ENCODE measurements around the gene ATG7. TPM values are rescaled to one million over a fixed set of nuclear protein-coding genes. Genes with fewer than 3 reads are reported as not detected.

The ATG7 gene
- polyA plus RNA-seq, 2 of the 4 experiments (the other 2 are of a cell fraction) = 27.2 to 41.2 TPM

DNA sequence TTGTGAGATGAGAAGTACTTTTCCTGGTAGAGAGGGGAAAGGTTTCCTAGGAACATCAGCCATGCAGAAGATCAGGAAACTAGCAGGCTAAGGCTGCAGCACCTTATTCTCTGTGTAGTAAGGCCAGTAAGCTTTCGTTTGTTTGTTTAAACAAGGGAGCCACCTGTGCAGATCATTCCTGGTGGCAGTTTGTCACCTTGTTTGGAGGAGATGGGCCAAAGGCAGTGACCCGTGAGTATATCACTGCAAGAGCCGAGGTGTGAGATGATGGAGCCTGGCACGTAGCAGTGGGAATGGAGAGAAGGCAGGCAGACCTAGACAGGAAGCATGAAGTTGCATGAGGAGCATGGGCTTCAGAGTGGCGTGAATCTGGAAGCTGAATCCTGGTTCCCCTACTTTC, 19.6 kb downstream of the ATG7 start:
- peaks cover 45% of the 10 kb centered on the region for H3K4me1 ChIP-seq
- POLR2A ChIA-PET = no interaction called here
- H3K4me3 ChIP-seq = no peak overlapping the region
- DNase-seq (ENCODE audit: low read depth in 1 of 2, low spot score in 1 of 2) (no peak), FAIRE-seq (no peak), ATAC-seq (no peak)
- no peak overlapping the region for H3K4me2 ChIP-seq
- H3K9me3 ChIP-seq = no peaks in the 10 kb centered on the region
- TF ChIP-seq JUNB (IDR thresholded peaks at IDR 0.05) = no peak
- no peak for TF ChIP-seq ESRRA (IDR thresholded peaks at IDR 0.05; ENCODE audit: borderline replicate concordance, low read length)
- TF ChIP-seq EP300 (IDR thresholded peaks at IDR 0.05) = no peak
- TF ChIP-seq RAD21 (conservative IDR thresholded peaks at IDR 0.05 in 1 of 2, IDR thresholded peaks at IDR 0.05 in 1 of 2) = no peak
- TF ChIP-seq FOSL2 (IDR thresholded peaks at IDR 0.05) = no peak
- TF ChIP-seq FOSL2 (CRISPR knock-in tag; IDR thresholded peaks at IDR 0.05) = no peak
- no peak for TF ChIP-seq GATA3 (IDR thresholded peaks at IDR 0.05; ENCODE audit: borderline replicate concordance)
- no peak for TF ChIP-seq ZNF302 (CRISPR knock-in tag; IDR thresholded peaks at IDR 0.05)
- no peak for TF ChIP-seq CHD2 (IDR thresholded peaks at IDR 0.05; ENCODE audit: low read length, partially characterized antibody)
- no peak for TF ChIP-seq EHMT2 (IDR thresholded peaks at IDR 0.05; ENCODE audit: low read depth)
- TF ChIP-seq PHF8 (IDR thresholded peaks at IDR 0.05; ENCODE audit: borderline replicate concordance, low read depth) = no peak
- TF ChIP-seq ZC3H11A (IDR thresholded peaks at IDR 0.05) = no peak
- no peak for TF ChIP-seq TFCP2L1 (CRISPR knock-in tag; IDR thresholded peaks at IDR 0.05)
- TF ChIP-seq KDM1A (IDR thresholded peaks at IDR 0.05; ENCODE audit: low read depth) = no peak
- WGBS (ENCODE audit: missing lambda C conversion rate) = 86% methylated on average over 5 of the region's 5 CpGs
- CTCF ChIA-PET = interaction anchor here (0.6 to 2.3 kb wide), 6 partner anchors 13 to 136 kb away, joined by 3 to 12 read pairs (median 4); no protein-coding TSS in a partner anchor
- H3K27ac ChIP-seq = peak overlapping the region in 1 of 2 experiments; percentile 85; a peak in 3 of 6 replicates

DNA sequence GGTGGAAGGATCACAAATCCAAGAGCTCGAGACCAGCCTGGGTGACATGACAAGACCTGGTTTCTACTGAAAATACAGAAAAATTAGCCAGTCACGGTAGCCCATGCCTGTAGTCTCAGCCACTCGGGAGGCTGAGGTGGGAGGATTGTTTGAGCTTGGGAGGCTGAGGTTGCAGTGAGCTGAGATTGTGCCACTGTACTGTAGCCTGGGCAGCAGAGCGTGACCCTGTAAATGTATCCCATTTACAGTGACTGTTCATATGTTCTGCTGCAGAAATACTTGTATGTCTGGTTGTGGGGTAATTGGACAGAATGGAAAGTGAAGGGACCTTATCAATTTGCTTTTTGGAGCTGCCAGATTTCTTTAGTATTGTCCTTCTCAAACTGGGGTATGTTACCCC, 24.9 kb downstream of the ATG7 start:
- Histone ChIP-seq H3K4me3 (no peak overlapping the region), H3K4me2 (no peak overlapping the region), H3K9me3 (no peaks in the 10 kb centered on the region), H3K4me1 (no peaks in the 10 kb centered on the region), H3K27ac (no peak overlapping the region)
- no peak for DNase-seq (ENCODE audit: low read depth in 1 of 2, low spot score in 1 of 2)
- ATAC-seq = no peak
- POLR2A ChIA-PET = no interaction called here
- 96% methylated on average over 4 of the region's 4 CpGs for WGBS (ENCODE audit: missing lambda C conversion rate)
- FAIRE-seq = no peak
- no peak for TF ChIP-seq SREBF2 (IDR thresholded peaks at IDR 0.05)
- no peak for TF ChIP-seq KDM5A (IDR thresholded peaks at IDR 0.05)
- no peak for TF ChIP-seq NPAS2 (CRISPR knock-in tag; IDR thresholded peaks at IDR 0.05; ENCODE audit: borderline replicate concordance)
- CTCF ChIA-PET = interaction anchor here (1.0 to 1.8 kb wide), 6 partner anchors 10 to 237 kb away, joined by 3 to 9 read pairs (median 5); no protein-coding TSS in a partner anchor

DNA sequence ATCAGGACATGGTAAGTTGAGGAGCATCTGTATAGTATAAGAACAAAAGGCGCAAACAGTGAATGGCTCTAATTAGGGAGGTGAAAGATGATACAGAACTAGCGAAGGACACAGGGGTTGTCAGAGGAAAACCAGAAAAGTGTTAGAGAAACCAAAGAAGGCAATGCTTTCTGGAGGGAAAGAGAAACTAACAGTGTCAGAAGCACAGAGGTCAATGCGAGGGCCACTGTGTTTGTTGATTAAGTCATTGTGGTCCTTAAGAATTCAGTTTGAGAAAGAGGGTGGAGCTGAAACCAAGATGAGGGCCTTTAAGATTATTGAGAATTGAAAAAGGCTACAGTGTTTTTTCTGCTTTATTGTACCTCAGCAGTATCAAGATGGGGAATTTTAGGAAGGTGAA, 28.8 kb downstream of the ATG7 start:
- Histone ChIP-seq H3K4me2 (no peak overlapping the region), H3K9me3 (no peaks in the 10 kb centered on the region), H3K27ac (no peak overlapping the region), H3K4me1 (peaks cover 12% of the 10 kb centered on the region), H3K4me3 (no peak overlapping the region)
- ATAC-seq (no peak), FAIRE-seq (no peak), DNase-seq (ENCODE audit: low read depth in 1 of 2, low spot score in 1 of 2) (no peak)
- 93% methylated on average over 3 of the region's 3 CpGs for WGBS (ENCODE audit: missing lambda C conversion rate)
- TF ChIP-seq FOSB (CRISPR knock-in tag; IDR thresholded peaks at IDR 0.05) = no peak
- no peak for TF ChIP-seq NR3C1 (IDR thresholded peaks at IDR 0.05)
- no peak for TF ChIP-seq EP300 (IDR thresholded peaks at IDR 0.05)
- TF ChIP-seq SREBF2 (IDR thresholded peaks at IDR 0.05) = no peak
- no peak for TF ChIP-seq KDM5A (IDR thresholded peaks at IDR 0.05)
- TF ChIP-seq HEYL (CRISPR knock-in tag; IDR thresholded peaks at IDR 0.05) = no peak
- TF ChIP-seq RNF2 (IDR thresholded peaks at IDR 0.05; ENCODE audit: borderline replicate concordance, low read depth) = no peak
- no peak for TF ChIP-seq FOSL2 (IDR thresholded peaks at IDR 0.05)
- TF ChIP-seq FOSL2 (CRISPR knock-in tag; IDR thresholded peaks at IDR 0.05) = no peak
- TF ChIP-seq RAD21 (conservative IDR thresholded peaks at IDR 0.05 in 1 of 2, IDR thresholded peaks at IDR 0.05 in 1 of 2) = no peak
- TF ChIP-seq CEBPB (IDR thresholded peaks at IDR 0.05) = no peak
- no peak for TF ChIP-seq BHLHE40 (IDR thresholded peaks at IDR 0.05; ENCODE audit: low read depth, low read length)
- TF ChIP-seq CHD2 (IDR thresholded peaks at IDR 0.05; ENCODE audit: low read length, partially characterized antibody) = no peak
- TF ChIP-seq, protein P1, sequence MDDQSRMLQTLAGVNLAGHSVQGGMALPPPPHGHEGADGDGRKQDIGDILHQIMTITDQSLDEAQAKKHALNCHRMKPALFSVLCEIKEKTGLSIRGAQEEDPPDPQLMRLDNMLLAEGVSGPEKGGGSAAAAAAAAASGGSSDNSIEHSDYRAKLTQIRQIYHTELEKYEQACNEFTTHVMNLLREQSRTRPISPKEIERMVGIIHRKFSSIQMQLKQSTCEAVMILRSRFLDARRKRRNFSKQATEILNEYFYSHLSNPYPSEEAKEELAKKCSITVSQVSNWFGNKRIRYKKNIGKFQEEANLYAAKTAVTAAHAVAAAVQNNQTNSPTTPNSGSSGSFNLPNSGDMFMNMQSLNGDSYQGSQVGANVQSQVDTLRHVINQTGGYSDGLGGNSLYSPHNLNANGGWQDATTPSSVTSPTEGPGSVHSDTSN (IDR thresholded peaks at IDR 0.05) = no peak
- CTCF ChIA-PET = interaction anchor here (0.9 to 1.7 kb wide), 3 partner anchors 14 to 64 kb away, joined by 3 to 9 read pairs (median 3); no protein-coding TSS in a partner anchor
- POLR2A ChIA-PET = no interaction called here

All from A549 (cell line).